Caco-2 (cell line): ENCODE results near the gene R3HDM2. TPM values are rescaled to one million over a fixed set of nuclear protein-coding genes. Genes with fewer than 3 reads are reported as not detected.

Experiments
- BruUV-seq: library from RNA; stranded (reverse); fragments of 400-500 nt; replicated peaks from 2 replicates; lab custom pipeline; 2021; lab: Mats Ljungman, UMichigan
- CTCF ChIA-PET: fragments of 300-600 bp; sonication (Branson Sonifier 250); formaldehyde crosslinking; loops from one replicate; lab custom pipeline; 2022; ENCODE audit warnings: antibody characterized with exemption; lab: Charles Lee
- POLR2A ChIA-PET: fragments of 300-600 bp; sonication (Branson Sonifier 250); formaldehyde crosslinking; loops from one replicate; lab custom pipeline; 2022; ENCODE audit warnings: antibody characterized with exemption; lab: Charles Lee
- DNase-seq, 2 experiments: peaks; one replicate each; pipeline versions ENCODE4 v3.0.0 to v3.0.0-alpha.2; 2020 to 2022
- H3K27me3 ChIP-seq: replicated peaks from 2 replicates; pipeline ENCODE4 v1.6.0; 2011; ENCODE audit warnings: low read length; ENCODE audit not compliant: control insufficient read depth, insufficient read depth
- H3K36me3 ChIP-seq: 2 replicates; pipeline ENCODE4 v1.5.1; 2011; ENCODE audit warnings: low read length; ENCODE audit not compliant: control insufficient read depth, insufficient read depth
- H3K4me1 ChIP-seq: fragments of 250-450 bp; sonication (Bioruptor Pico); 2 replicates; pipeline ENCODE4 v1.5.1; 2020; ENCODE audit warnings: mild to moderate bottlenecking
- H3K4me3 ChIP-seq: 2 replicates; pipeline ENCODE4 v1.5.1; 2011; ENCODE audit warnings: low read depth, mild to moderate bottlenecking, control low read depth, low read length
- H3K9me3 ChIP-seq: fragments of 250-450 bp; sonication (Bioruptor Pico); 2 replicates; pipeline ENCODE4 v1.5.1; 2020; ENCODE audit warnings: mild to moderate bottlenecking, moderate library complexity
- H3K27ac Mint-ChIP-seq: one replicate; pipeline ENCODE4 v1.8.0; 2022; ENCODE audit warnings: mixed read lengths; ENCODE audit not compliant: unreplicated experiment
- H3K27me3 Mint-ChIP-seq: one replicate; pipeline ENCODE4 v1.8.0; 2022; ENCODE audit warnings: mixed read lengths; ENCODE audit not compliant: insufficient read depth, unreplicated experiment
- H3K36me3 Mint-ChIP-seq: one replicate; pipeline ENCODE4 v1.8.0; 2022; ENCODE audit warnings: mild to moderate bottlenecking, mixed read lengths; ENCODE audit not compliant: insufficient read depth, unreplicated experiment
- H3K4me1 Mint-ChIP-seq: one replicate; pipeline ENCODE4 v1.8.0; 2022; ENCODE audit warnings: low read depth, mixed read lengths; ENCODE audit not compliant: unreplicated experiment
- H3K4me3 Mint-ChIP-seq: one replicate; pipeline ENCODE4 v1.8.0; 2022; ENCODE audit warnings: mild to moderate bottlenecking, moderate library complexity, mixed read lengths; ENCODE audit not compliant: unreplicated experiment
- H3K9me3 Mint-ChIP-seq: one replicate; pipeline ENCODE4 v1.8.0; 2022; ENCODE audit warnings: mixed read lengths; ENCODE audit not compliant: unreplicated experiment
- intact Hi-C: fragments of 100-400 bp; cut with micrococcal nuclease; formaldehyde crosslinking; loops from one replicate; pipeline ENCODE4 v1.10.0; 2022; ENCODE audit not compliant: unreplicated experiment
- total RNA-seq: library from RNA; stranded (reverse); gene quantifications from 2 replicates; pipeline ENCODE4 v1.2.3, GENCODE V29; 2022
- TF ChIP-seq, protein P1 (sequence below), 2 experiments: fragments of 200-600 bp in 1 of 2; IDR thresholded peaks; 1 replicate in 1 of 2; 2 replicates in 1 of 2; pipeline versions ENCODE4 v1.5.1 to v1.8.0; 2011 to 2022; ENCODE audit warnings: antibody characterized with exemption in 1 of 2, control low read depth in 1 of 2, inconsistent platforms in 1 of 2, low read depth in 1 of 2, low read length in 1 of 2, mild to moderate bottlenecking in 1 of 2, moderate library complexity in 1 of 2; ENCODE audit not compliant: insufficient read depth in 1 of 2, severe bottlenecking in 1 of 2, unreplicated experiment in 1 of 2

Gene R3HDM2
- total RNA-seq, 1 experiment from 2014 or later: 33.7 TPM

DNA sequence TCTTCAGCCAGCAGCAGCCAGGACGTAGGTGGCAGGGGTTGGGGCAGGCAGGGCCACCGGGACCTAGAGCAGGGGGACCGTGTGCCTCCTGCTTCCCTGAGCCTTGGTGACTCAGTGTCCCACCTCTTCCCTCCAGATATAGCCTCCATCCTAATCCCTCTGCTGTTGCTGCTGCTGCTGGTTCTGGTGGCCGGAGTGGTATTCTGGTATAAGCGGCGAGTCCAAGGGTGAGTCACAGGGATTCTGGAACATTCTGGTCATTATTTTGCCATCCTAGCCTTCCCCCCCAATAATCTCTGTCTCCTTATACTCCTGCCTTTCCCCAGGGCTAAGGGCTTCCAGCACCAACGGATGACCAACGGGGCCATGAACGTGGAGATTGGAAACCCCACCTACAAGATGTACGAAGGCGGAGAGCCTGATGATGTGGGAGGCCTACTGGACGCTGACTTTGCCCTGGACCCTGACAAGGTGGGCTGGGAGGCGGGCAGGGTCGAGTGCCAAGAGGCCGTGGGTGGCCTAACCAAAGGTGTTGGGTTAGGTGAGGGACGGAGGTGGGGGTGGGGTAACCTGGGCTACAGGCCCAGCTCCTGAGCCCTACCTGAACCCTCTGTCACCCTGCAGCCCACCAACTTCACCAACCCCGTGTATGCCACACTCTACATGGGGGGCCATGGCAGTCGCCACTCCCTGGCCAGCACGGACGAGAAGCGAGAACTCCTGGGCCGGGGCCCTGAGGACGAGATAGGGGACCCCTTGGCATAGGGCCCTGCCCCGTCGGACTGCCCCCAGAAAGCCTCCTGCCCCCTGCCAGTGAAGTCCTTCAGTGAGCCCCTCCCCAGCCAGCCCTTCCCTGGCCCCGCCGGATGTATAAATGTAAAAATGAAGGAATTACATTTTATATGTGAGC is 218.8 kb downstream of the R3HDM2 start:
- Histone ChIP-seq H3K4me3 (no peak overlapping the region), H3K27me3 (peaks cover 3% of the 10 kb centered on the region; the same call in 1 of the 2 replicates), H3K9me3 (no peaks in the 10 kb centered on the region), H3K36me3 (no peaks in the 10 kb centered on the region; the same call in none of the 2 replicates), H3K4me1 (peaks cover 20% of the 10 kb centered on the region)
- no peak for DNase-seq
- Mint-ChIP-seq H3K4me3 (no peak overlapping the region), H3K36me3 (peaks cover 46% of the 10 kb centered on the region), H3K27me3 (peaks cover 10% of the 10 kb centered on the region), H3K9me3 (no peaks in the 10 kb centered on the region), H3K27ac (no peak overlapping the region), H3K4me1 (peaks cover 22% of the 10 kb centered on the region)
- ChIA-PET POLR2A (no interaction called here), CTCF (interaction anchor here (0.6 to 3.0 kb wide), 3 partner anchors 18 to 435 kb away, joined by 5 to 80 read pairs (median 27); partner anchors contain the start of gene SHMT2)
- TF ChIP-seq, protein P1, sequence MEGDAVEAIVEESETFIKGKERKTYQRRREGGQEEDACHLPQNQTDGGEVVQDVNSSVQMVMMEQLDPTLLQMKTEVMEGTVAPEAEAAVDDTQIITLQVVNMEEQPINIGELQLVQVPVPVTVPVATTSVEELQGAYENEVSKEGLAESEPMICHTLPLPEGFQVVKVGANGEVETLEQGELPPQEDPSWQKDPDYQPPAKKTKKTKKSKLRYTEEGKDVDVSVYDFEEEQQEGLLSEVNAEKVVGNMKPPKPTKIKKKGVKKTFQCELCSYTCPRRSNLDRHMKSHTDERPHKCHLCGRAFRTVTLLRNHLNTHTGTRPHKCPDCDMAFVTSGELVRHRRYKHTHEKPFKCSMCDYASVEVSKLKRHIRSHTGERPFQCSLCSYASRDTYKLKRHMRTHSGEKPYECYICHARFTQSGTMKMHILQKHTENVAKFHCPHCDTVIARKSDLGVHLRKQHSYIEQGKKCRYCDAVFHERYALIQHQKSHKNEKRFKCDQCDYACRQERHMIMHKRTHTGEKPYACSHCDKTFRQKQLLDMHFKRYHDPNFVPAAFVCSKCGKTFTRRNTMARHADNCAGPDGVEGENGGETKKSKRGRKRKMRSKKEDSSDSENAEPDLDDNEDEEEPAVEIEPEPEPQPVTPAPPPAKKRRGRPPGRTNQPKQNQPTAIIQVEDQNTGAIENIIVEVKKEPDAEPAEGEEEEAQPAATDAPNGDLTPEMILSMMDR (IDR thresholded peaks at IDR 0.05; ENCODE audit: insufficient read depth in 1 of 2, low read depth in 1 of 2, low read length in 1 of 2, severe bottlenecking in 1 of 2, unreplicated experiment in 1 of 2): no peak
- TSS peak; percentile 40 for BruUV-seq
- intact Hi-C loops: no loop called here

DNA sequence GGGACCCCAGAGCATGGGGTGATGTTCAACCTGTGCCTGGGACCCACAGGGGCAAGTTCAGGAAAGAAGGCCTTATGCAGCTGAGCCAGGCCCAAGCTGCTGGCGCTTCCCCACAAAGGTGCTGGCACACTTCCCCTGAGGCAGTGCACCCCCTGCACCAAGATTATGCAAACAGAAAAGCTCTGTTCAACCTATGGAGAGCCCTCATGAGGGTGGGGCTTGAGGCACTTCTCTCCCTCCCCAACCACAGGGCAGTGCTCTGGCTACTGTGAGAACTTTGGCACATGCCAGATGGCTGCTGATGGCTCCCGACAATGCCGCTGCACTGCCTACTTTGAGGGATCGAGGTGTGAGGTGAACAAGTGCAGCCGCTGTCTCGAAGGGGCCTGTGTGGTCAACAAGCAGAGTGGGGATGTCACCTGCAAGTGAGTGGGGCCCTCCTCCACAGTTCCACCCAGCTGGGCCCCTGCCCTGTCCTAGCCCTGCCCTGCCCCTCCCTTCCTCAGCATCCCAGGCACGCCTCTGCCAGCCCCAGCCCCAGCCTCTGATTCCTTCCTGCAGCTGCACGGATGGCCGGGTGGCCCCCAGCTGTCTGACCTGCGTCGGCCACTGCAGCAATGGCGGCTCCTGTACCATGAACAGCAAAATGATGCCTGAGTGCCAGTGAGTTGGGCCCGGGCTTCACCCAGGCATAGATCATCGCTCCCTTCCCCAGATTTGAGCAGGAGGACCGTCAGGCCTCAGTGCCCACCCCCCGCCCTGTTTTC is 219.7 kb downstream of the R3HDM2 start:
- Mint-ChIP-seq H3K36me3 (peaks cover 53% of the 10 kb centered on the region), H3K27ac (no peak overlapping the region), H3K4me1 (peaks cover 22% of the 10 kb centered on the region), H3K9me3 (no peaks in the 10 kb centered on the region), H3K27me3 (peaks cover 10% of the 10 kb centered on the region), H3K4me3 (no peak overlapping the region)
- H3K27me3 ChIP-seq: peaks cover 3% of the 10 kb centered on the region; the same call in 1 of the 2 replicates
- no TSS peak for BruUV-seq
- ChIA-PET CTCF (no interaction called here), POLR2A (no interaction called here)
- peaks cover 19% of the 10 kb centered on the region for H3K4me1 ChIP-seq
- no peak for DNase-seq
- H3K9me3 ChIP-seq: no peaks in the 10 kb centered on the region
- TF ChIP-seq, protein P1 (IDR thresholded peaks at IDR 0.05; ENCODE audit: insufficient read depth in 1 of 2, low read depth in 1 of 2, low read length in 1 of 2, severe bottlenecking in 1 of 2, unreplicated experiment in 1 of 2): no peak
- intact Hi-C loops: no loop called here
- H3K36me3 ChIP-seq: no peaks in the 10 kb centered on the region; the same call in none of the 2 replicates
- no peak overlapping the region for H3K4me3 ChIP-seq

DNA sequence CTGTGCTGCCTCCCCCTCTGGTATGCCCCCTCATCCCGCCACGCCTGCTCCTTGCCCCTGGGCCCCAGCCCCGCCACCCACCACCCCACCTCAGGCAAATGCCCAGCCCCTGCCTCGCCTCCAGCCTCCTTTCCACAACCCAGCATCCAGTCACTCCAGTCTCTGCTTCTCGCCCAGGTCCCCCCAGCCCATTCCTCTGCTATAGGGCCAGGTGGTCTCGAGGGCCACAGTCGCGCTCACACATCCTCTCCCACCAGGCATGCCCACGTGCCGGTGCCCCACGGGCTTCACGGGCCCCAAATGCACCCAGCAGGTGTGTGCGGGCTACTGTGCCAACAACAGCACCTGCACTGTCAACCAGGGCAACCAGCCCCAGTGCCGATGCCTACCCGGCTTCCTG is 220.4 kb downstream of the R3HDM2 start:
- peaks cover 15% of the 10 kb centered on the region for H3K4me1 Mint-ChIP-seq
- peaks cover 3% of the 10 kb centered on the region; the same call in 1 of the 2 replicates for H3K27me3 ChIP-seq
- BruUV-seq: no TSS peak
- intact Hi-C loops: no loop called here
- peaks cover 47% of the 10 kb centered on the region for H3K36me3 Mint-ChIP-seq
- no peak overlapping the region for H3K27ac Mint-ChIP-seq
- peaks cover 12% of the 10 kb centered on the region for H3K4me1 ChIP-seq
- H3K4me3 ChIP-seq: no peak overlapping the region
- DNase-seq: no peak
- no peaks in the 10 kb centered on the region for H3K9me3 ChIP-seq
- no peak overlapping the region for H3K4me3 Mint-ChIP-seq
- H3K27me3 Mint-ChIP-seq: peaks cover 7% of the 10 kb centered on the region
- H3K9me3 Mint-ChIP-seq: no peaks in the 10 kb centered on the region
- TF ChIP-seq, protein P1 (IDR thresholded peaks at IDR 0.05; ENCODE audit: insufficient read depth in 1 of 2, low read depth in 1 of 2, low read length in 1 of 2, severe bottlenecking in 1 of 2, unreplicated experiment in 1 of 2): no peak
- ChIA-PET CTCF (no interaction called here), POLR2A (no interaction called here)
- no peaks in the 10 kb centered on the region; the same call in none of the 2 replicates for H3K36me3 ChIP-seq
